ENCODE measurements around the gene PTPN21.

PTPN21 gene

DNA sequence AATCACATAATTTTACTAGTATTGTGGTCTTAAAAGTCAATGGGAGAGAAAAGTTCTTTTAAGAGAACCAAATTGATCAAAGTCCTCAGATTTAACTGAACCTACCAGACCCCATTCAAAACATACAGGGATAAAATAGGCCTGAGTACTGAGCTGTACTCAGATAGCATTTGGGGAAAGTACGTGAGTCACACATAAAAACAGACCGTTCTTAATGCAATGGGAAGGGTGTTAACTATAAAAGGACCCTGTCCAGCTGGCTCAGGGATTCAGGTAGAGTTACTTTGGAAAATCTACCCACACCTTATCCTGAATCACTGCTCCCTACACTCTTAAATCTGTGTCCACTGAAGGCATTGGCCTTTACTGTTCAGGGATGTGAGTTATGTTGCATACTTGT is 78.0 kb downstream of the PTPN21 start:
- no peak overlapping the region for H3K4me3 ChIP-seq (ENCODE audit: low read depth, low read length)
- TF ChIP-seq, protein P1, sequence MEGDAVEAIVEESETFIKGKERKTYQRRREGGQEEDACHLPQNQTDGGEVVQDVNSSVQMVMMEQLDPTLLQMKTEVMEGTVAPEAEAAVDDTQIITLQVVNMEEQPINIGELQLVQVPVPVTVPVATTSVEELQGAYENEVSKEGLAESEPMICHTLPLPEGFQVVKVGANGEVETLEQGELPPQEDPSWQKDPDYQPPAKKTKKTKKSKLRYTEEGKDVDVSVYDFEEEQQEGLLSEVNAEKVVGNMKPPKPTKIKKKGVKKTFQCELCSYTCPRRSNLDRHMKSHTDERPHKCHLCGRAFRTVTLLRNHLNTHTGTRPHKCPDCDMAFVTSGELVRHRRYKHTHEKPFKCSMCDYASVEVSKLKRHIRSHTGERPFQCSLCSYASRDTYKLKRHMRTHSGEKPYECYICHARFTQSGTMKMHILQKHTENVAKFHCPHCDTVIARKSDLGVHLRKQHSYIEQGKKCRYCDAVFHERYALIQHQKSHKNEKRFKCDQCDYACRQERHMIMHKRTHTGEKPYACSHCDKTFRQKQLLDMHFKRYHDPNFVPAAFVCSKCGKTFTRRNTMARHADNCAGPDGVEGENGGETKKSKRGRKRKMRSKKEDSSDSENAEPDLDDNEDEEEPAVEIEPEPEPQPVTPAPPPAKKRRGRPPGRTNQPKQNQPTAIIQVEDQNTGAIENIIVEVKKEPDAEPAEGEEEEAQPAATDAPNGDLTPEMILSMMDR (IDR thresholded peaks at IDR 0.05; ENCODE audit: low read depth, low read length, missing control alignments), result no peak
- no peak for DNase-seq (ENCODE audit: low read depth)

DNA sequence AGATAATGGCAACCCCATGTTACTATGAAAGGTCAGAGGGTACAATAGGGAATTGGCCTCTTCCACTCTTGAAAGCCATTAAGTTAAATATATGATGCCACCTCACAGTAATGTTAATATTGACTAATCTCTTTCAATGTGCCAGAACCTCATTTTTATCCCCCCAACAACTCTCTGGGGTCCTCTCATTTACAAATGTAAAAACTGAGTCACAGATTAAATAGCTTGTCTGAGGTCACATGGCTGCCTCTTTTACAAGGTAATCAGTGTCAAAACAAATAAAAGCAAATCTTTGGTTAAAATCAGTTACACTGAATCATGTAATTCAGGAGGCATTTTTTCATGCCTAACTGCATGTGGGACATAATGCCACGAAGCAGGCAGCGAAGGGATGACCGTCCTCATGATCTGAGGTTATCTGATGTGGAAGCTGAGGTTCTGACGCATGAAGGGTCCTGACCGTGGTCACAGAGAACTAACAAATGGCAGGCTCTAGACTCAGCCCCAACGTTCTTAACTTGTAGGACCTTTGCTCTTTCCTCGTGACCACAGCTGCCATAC is 78.5 kb downstream of the PTPN21 start:
- TF ChIP-seq, protein P1 (IDR thresholded peaks at IDR 0.05; ENCODE audit: low read depth, low read length, missing control alignments), result no peak

DNA sequence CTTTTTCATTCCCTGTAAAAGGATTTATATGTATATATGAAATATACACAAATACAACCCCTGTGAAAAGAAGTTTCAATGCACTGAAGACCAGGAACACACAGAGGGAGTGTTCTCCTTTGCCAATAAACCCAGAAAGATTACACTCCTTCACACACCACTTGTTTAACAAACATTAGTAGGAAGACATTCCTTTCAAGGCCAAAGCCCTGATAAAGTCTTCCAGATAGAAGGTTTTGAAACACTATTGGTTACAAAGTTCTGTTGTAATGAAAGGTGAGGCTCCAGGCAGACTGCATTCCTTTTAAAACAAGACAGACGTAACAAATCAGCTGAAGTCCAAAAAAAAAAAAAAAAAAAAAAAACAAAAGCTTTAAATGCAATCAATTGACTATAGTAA is 81.0 kb downstream of the PTPN21 start:
- H3K4me3 ChIP-seq (ENCODE audit: low read depth, low read length), result no peak overlapping the region
- no peak for DNase-seq (ENCODE audit: low read depth)
- TF ChIP-seq, protein P1 (IDR thresholded peaks at IDR 0.05; ENCODE audit: low read depth, low read length, missing control alignments), result no peak

More for the DNA sequence above, 78.5 kb downstream of the PTPN21 start:
- no peak overlapping the region for H3K4me3 ChIP-seq (ENCODE audit: low read depth, low read length)
- DNase-seq (ENCODE audit: low read depth), result no peak

DNA sequence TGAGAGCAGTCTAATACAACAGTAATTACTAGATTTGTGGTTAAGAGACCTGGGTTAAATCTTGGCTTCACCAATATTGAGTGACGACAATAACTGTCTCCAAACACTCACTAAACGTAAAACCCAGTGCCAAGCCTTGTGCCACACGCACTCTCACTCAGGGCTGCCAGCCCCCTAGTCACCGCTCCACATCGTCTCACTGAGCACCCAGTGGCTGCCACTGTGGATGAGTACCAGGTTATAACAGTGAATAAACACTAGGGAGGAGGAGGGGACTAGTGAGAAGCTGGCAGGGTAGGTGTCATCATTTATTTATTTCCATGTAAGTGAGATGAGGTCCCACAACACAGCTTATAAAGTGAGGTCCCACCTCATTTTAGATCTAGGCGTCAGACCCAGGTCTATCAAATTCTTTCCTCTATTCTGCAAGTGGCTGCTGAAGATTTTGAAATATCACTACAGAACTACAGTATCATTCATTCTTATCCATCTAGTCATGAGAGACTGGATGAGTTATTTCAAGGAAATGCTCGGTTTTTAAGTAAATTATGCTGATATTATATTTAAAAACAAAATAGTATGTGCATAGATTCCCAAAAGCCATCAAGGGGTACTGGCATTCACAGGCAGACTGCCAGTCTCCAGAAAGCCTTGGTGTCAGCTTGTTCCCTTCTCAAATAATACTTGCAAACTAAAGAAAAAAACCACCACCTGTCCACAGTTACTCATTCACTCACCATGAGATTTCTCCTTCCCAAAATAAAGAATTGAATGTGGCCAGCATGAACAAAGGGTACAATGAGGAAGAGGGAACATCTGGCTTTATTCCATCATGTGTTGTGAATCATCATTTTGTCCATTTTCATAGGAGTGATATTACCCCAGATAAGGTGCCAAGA is 84.0 kb downstream of the PTPN21 start:
- H3K4me3 ChIP-seq (ENCODE audit: low read depth, low read length), result no peak overlapping the region
- DNase-seq (ENCODE audit: low read depth), result no peak
- TF ChIP-seq, protein P1 (IDR thresholded peaks at IDR 0.05; ENCODE audit: low read depth, low read length, missing control alignments), result no peak

DNA sequence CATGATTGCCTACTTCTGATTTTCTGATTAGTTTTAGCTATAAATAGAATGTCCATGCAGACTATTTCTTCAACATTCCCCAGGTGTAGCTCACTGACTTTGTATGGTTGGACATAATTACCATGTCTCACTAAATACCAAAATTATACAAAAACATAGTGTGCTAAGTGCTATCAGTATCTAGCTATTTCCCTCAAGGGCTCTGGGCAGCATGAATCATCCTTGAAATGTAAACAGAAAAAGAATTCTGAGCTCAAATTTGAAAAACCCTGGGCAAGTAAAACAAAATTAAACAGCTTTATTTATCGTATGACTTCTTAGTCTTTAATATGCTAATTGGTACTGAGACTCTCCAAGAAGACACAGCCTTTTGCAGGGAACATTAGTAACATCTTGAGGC is 86.4 kb downstream of the PTPN21 start:
- H3K4me3 ChIP-seq (ENCODE audit: low read depth, low read length), result no peak overlapping the region
- TF ChIP-seq, protein P1 (IDR thresholded peaks at IDR 0.05; ENCODE audit: low read depth, low read length, missing control alignments), result no peak
- DNase-seq (ENCODE audit: low read depth), result no peak

DNA sequence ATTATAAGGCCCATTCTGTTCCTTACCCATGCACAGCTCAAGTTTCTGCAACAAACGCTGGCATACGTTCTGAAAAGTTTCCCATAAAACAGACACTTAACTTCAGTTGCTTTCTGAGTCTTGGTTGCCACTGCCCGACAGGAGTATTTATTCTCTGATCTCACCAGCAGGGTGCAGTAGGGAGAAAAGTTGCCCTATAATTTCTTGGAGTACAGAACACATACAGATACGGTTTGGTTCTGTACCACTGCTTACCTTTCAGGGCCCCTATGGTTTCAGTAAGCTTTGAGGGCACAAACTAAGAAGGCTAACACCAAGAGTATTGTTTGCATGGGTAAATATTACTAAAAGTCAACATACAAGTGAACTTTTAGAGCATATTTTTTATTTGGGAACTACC is 91.5 kb downstream of the PTPN21 start:
- no peak for DNase-seq (ENCODE audit: low read depth)
- no peak overlapping the region for H3K4me3 ChIP-seq (ENCODE audit: low read depth, low read length)
- TF ChIP-seq, protein P1 (IDR thresholded peaks at IDR 0.05; ENCODE audit: low read depth, low read length, missing control alignments), result peak; percentile 55

Measured in GM12864 (cell line).